ENCODE measurements around the gene POC5.

POC5 gene

GRCh38 chr5:75712091-75712490 lies 5.1 kb downstream of the POC5 start:
- no peak for TF ChIP-seq MYC (IDR thresholded peaks at IDR 0.05; ENCODE audit: low read depth, low read length)
- no peak for TF ChIP-seq POLR2A (IDR thresholded peaks at IDR 0.05; ENCODE audit: extremely low read depth, insufficient read length)
- TF ChIP-seq MAX (IDR thresholded peaks at IDR 0.05; ENCODE audit: low read depth, low read length) = no peak
- TF ChIP-seq CTCF (IDR thresholded peaks at IDR 0.05; ENCODE audit: low read depth, low read length) = no peak
- no peak overlapping the region for H3K4me3 ChIP-seq (ENCODE audit: low read depth, low read length)
- DNase-seq (ENCODE audit: low read depth) = no peak

GRCh38 chr5:75711151-75711550 lies 6.1 kb downstream of the POC5 start:
- no peak overlapping the region for H3K4me3 ChIP-seq (ENCODE audit: low read depth, low read length)
- DNase-seq (ENCODE audit: low read depth) = no peak
- TF ChIP-seq MAX (IDR thresholded peaks at IDR 0.05; ENCODE audit: low read depth, low read length) (no peak), POLR2A (IDR thresholded peaks at IDR 0.05; ENCODE audit: extremely low read depth, insufficient read length) (no peak)

GRCh38 chr5:75710637-75711036 lies 6.6 kb downstream of the POC5 start:
- no peak overlapping the region for H3K4me3 ChIP-seq (ENCODE audit: low read depth, low read length)
- DNase-seq (ENCODE audit: low read depth) = peak; percentile 8
- no peak for TF ChIP-seq POLR2A (IDR thresholded peaks at IDR 0.05; ENCODE audit: extremely low read depth, insufficient read length)
- TF ChIP-seq MYC (IDR thresholded peaks at IDR 0.05; ENCODE audit: low read depth, low read length) = no peak
- no peak for TF ChIP-seq MAX (IDR thresholded peaks at IDR 0.05; ENCODE audit: low read depth, low read length)
- no peak for TF ChIP-seq CTCF (IDR thresholded peaks at IDR 0.05; ENCODE audit: low read depth, low read length)

GRCh38 chr5:75707911-75708509 lies 9.2 kb downstream of the POC5 start:
- no peak for DNase-seq (ENCODE audit: low read depth)
- no peak overlapping the region for H3K4me3 ChIP-seq (ENCODE audit: low read depth, low read length)
- TF ChIP-seq POLR2A (IDR thresholded peaks at IDR 0.05; ENCODE audit: extremely low read depth, insufficient read length) = no peak
- TF ChIP-seq MYC (IDR thresholded peaks at IDR 0.05; ENCODE audit: low read depth, low read length) = no peak
- no peak for TF ChIP-seq MAX (IDR thresholded peaks at IDR 0.05; ENCODE audit: low read depth, low read length)
- TF ChIP-seq CTCF (IDR thresholded peaks at IDR 0.05; ENCODE audit: low read depth, low read length) = no peak

GRCh38 chr5:75706775-75707174 lies 10.5 kb downstream of the POC5 start:
- TF ChIP-seq POLR2A (IDR thresholded peaks at IDR 0.05; ENCODE audit: extremely low read depth, insufficient read length) (no peak), MYC (IDR thresholded peaks at IDR 0.05; ENCODE audit: low read depth, low read length) (no peak), CTCF (IDR thresholded peaks at IDR 0.05; ENCODE audit: low read depth, low read length) (no peak), MAX (IDR thresholded peaks at IDR 0.05; ENCODE audit: low read depth, low read length) (no peak)
- H3K4me3 ChIP-seq (ENCODE audit: low read depth, low read length) = no peak overlapping the region
- no peak for DNase-seq (ENCODE audit: low read depth)

- no peak overlapping the region for H3K4me3 ChIP-seq (ENCODE audit: low read depth, low read length)
- TF ChIP-seq CTCF (IDR thresholded peaks at IDR 0.05; ENCODE audit: low read depth, low read length) (no peak), MYC (IDR thresholded peaks at IDR 0.05; ENCODE audit: low read depth, low read length) (no peak), MAX (IDR thresholded peaks at IDR 0.05; ENCODE audit: low read depth, low read length) (no peak), POLR2A (IDR thresholded peaks at IDR 0.05; ENCODE audit: extremely low read depth, insufficient read length) (no peak)
- no peak for DNase-seq (ENCODE audit: low read depth)
These were observed 11.2 kb downstream of the POC5 start for GRCh38 chr5:75706016-75706415.

Measured in NB4 (cell line).